Measurements from ENCODE around the gene FMR1NB.

Gene FMR1NB

DNA sequence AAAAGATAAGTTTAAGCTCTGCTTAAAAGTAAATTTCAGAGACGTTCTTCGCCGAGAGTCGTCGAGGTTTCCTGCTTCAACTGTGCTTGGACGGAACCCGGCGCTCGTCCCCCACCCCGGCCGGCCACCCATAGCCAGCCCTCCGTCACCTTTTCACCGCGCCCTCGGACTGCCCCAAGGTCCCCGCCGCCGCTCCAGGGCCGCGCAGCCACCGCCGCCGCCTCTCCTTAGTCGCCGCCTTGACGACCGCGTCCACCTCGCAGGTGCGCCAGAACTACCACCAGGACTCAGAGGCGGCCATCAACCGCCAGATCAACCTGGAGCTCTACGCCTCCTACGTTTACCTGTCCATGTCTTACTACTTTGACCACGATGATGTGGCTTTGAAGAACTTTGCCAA is 70.8 kb downstream of the FMR1NB start (continued):
- no peak for TF ChIP-seq SP2 (tag by site-specific recombination; IDR thresholded peaks at IDR 0.05)
- no peak for TF ChIP-seq ZBTB8A (tag by site-specific recombination; IDR thresholded peaks at IDR 0.05)
- TF ChIP-seq ZNF629 (tag by site-specific recombination; IDR thresholded peaks at IDR 0.05), result no peak

DNA sequence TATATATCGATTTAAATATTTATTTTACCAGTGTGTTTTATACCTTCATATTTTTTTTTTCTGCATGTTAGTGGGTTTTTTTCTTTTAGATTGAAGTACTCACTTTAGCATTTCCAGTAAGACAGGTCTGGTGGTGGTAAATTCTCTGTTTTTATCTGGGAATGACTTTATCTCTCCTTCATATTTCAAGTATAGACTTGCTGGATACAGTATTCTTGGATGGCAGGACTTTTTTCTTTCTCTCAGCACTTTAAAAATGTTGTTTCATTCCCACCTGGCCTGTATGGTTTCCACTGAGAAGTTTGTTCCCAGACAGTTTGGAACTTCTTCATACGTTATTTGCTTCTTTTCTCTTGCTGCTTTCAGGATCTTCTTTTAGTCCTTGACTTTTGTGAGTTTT is 86.1 kb downstream of the FMR1NB start:
- no peak overlapping the region for H3K27ac ChIP-seq (ENCODE audit: extremely low read depth, low read depth, low read length)
- POLR2A ChIA-PET, result no interaction called here
- no peaks in the 10 kb centered on the region for H3K36me3 ChIP-seq (ENCODE audit: control insufficient read depth in 2 of 2, insufficient read depth in 1 of 2, low read length in 2 of 2)
- H3K9me3 ChIP-seq (ENCODE audit: control insufficient read depth, insufficient read depth, low read depth, low read length), result no peaks in the 10 kb centered on the region; the same call in 1 of the 2 replicates
- 0 out of 2 replicates have a peak, but pooled peaks have one; percentile 15 for TF ChIP-seq TRIM28 (IDR thresholded peaks at IDR 0.05; ENCODE audit: borderline replicate concordance, low read length)
- no peak for TF ChIP-seq ZNF549 (tag by site-specific recombination; IDR thresholded peaks at IDR 0.05)
- peak; percentile 95 for TF ChIP-seq SETDB1 (IDR thresholded peaks at IDR 0.05; ENCODE audit: insufficient read length, low read length)
- no peak overlapping the region for H3K4me3 ChIP-seq (ENCODE audit: low read depth, low read length)
- H3K4me1 ChIP-seq (ENCODE audit: control insufficient read depth, insufficient read depth, low read length), result no peaks in the 10 kb centered on the region
- CTCF ChIA-PET, result interaction anchor here (0.6 kb wide), 1 partner anchor 22 kb away, joined by 5 read pairs; no protein-coding TSS in a partner anchor

DNA sequence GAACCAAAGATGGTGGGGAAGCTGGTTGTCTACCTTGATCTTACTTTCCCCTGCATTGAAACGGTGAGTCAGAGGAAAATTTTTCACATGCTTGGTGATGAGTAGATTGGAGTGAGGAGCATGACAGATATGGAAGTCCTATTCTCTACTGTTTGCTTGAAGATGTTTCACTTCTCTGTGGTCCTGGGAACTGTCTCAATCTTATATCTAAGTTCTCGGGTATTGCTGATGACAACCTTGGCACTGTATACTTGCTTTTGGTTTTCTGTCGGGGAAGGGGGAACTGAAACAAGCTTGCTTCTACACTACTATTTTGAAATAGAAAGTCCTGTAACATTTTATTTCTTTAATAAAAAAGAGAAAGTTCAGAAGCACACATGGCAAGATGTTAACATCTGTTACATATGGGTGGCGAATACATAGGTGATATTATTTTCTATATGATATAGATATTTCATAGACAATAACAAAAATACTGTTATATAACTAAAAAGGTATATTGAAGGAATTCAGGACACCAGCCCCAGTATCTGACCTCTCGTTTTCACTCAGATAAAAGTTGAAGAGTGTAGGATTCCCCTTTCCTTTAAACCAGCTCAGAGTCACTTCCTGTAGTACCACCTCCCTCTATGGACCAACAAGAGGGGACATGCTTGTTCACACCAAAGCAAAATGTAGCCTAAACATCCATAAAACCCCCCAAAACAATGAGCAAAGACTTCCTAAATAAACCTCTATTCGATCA is 88.8 kb downstream of the FMR1NB start:
- Histone ChIP-seq H3K9me3 (ENCODE audit: control insufficient read depth, insufficient read depth, low read depth, low read length) (no peaks in the 10 kb centered on the region; the same call in 1 of the 2 replicates), H3K4me3 (ENCODE audit: low read depth, low read length) (no peak overlapping the region), H3K36me3 (ENCODE audit: control insufficient read depth in 2 of 2, insufficient read depth in 1 of 2, low read length in 2 of 2) (no peaks in the 10 kb centered on the region), H3K4me1 (ENCODE audit: control insufficient read depth, insufficient read depth, low read length) (no peaks in the 10 kb centered on the region), H3K27ac (ENCODE audit: extremely low read depth, low read depth, low read length) (no peak overlapping the region)
- ChIA-PET CTCF (interaction anchor here (0.9 kb wide), 2 partner anchors 1401 to 1402 kb away, joined by 3 to 4 read pairs; no protein-coding TSS in a partner anchor), POLR2A (no interaction called here)
- no peak for TF ChIP-seq KLF10 (tag by site-specific recombination; IDR thresholded peaks at IDR 0.05)
- TF ChIP-seq ZNF19 (tag by site-specific recombination; IDR thresholded peaks at IDR 0.05; ENCODE audit: low read depth), result no peak
- no peak for TF ChIP-seq EGR2 (tag by site-specific recombination; IDR thresholded peaks at IDR 0.05; ENCODE audit: low read depth)
- no peak for TF ChIP-seq ZNF423 (tag by site-specific recombination; IDR thresholded peaks at IDR 0.05)
- TF ChIP-seq ZNF184 (tag by site-specific recombination; IDR thresholded peaks at IDR 0.05), result no peak
- TF ChIP-seq, protein P1, sequence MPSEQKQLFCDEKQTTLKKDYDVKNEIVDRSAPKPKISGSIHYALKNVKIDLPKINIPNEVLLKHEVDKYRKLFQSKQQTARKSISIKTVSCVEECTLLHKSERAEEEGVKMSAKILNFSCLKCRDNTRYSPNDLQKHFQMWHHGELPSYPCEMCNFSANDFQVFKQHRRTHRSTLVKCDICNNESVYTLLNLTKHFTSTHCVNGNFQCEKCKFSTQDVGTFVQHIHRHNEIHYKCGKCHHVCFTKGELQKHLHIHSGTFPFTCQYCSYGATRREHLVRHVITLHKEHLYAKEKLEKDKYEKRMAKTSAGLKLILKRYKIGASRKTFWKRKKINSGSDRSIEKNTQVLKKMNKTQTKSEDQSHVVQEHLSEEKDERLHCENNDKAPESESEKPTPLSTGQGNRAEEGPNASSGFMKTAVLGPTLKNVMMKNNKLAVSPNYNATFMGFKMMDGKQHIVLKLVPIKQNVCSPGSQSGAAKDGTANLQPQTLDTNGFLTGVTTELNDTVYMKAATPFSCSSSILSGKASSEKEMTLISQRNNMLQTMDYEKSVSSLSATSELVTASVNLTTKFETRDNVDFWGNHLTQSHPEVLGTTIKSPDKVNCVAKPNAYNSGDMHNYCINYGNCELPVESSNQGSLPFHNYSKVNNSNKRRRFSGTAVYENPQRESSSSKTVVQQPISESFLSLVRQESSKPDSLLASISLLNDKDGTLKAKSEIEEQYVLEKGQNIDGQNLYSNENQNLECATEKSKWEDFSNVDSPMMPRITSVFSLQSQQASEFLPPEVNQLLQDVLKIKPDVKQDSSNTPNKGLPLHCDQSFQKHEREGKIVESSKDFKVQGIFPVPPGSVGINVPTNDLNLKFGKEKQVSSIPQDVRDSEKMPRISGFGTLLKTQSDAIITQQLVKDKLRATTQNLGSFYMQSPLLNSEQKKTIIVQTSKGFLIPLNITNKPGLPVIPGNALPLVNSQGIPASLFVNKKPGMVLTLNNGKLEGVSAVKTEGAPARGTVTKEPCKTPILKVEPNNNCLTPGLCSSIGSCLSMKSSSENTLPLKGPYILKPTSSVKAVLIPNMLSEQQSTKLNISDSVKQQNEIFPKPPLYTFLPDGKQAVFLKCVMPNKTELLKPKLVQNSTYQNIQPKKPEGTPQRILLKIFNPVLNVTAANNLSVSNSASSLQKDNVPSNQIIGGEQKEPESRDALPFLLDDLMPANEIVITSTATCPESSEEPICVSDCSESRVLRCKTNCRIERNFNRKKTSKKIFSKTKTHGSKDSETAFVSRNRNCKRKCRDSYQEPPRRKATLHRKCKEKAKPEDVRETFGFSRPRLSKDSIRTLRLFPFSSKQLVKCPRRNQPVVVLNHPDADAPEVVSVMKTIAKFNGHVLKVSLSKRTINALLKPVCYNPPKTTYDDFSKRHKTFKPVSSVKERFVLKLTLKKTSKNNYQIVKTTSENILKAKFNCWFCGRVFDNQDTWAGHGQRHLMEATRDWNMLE (tag by site-specific recombination; conservative IDR thresholded peaks at IDR 0.05; ENCODE audit: low read depth), result no peak
- TF ChIP-seq ZNF558 (tag by site-specific recombination; IDR thresholded peaks at IDR 0.05), result no peak
- TF ChIP-seq ZNF391 (tag by site-specific recombination; IDR thresholded peaks at IDR 0.05; ENCODE audit: borderline replicate concordance, low read depth), result no peak
- no peak for TF ChIP-seq SP2 (tag by site-specific recombination; IDR thresholded peaks at IDR 0.05)
- TF ChIP-seq GFI1B (tag by site-specific recombination; IDR thresholded peaks at IDR 0.05), result no peak
- TF ChIP-seq ZXDB (tag by site-specific recombination; IDR thresholded peaks at IDR 0.05), result no peak
- no peak for TF ChIP-seq ZNF354C (tag by site-specific recombination; IDR thresholded peaks at IDR 0.05; ENCODE audit: borderline replicate concordance, low read depth)
- TF ChIP-seq, protein P2, sequence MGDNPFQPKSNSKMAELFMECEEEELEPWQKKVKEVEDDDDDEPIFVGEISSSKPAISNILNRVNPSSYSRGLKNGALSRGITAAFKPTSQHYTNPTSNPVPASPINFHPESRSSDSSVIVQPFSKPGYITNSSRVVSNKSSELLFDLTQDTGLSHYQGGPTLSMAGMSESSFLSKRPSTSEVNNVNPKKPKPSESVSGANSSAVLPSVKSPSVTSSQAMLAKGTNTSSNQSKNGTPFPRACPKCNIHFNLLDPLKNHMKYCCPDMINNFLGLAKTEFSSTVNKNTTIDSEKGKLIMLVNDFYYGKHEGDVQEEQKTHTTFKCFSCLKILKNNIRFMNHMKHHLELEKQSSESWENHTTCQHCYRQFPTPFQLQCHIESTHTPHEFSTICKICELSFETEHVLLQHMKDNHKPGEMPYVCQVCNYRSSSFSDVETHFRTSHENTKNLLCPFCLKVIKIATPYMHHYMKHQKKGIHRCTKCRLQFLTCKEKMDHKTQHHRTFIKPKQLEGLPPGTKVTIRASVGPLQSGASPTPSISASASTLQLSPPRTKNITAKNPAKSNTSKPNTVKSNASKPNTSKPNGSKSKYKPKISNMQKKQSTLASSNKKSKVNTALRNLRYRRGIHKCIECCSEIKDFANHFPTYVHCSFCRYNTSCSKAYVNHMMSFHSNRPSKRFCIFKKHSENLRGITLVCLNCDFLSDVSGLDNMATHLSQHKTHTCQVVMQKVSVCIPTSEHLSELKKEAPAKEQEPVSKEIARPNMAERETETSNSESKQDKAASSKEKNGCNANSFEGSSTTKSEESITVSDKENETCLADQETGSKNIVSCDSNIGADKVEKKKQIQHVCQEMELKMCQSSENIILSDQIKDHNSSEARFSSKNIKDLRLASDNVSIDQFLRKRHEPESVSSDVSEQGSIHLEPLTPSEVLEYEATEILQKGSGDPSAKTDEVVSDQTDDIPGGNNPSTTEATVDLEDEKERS (tag by site-specific recombination; IDR thresholded peaks at IDR 0.05), result no peak
- TF ChIP-seq ZNF837 (tag by site-specific recombination; IDR thresholded peaks at IDR 0.05), result no peak
- no peak for TF ChIP-seq BCL11B (tag by site-specific recombination; IDR thresholded peaks at IDR 0.05; ENCODE audit: low read depth)
- TF ChIP-seq, protein P3, sequence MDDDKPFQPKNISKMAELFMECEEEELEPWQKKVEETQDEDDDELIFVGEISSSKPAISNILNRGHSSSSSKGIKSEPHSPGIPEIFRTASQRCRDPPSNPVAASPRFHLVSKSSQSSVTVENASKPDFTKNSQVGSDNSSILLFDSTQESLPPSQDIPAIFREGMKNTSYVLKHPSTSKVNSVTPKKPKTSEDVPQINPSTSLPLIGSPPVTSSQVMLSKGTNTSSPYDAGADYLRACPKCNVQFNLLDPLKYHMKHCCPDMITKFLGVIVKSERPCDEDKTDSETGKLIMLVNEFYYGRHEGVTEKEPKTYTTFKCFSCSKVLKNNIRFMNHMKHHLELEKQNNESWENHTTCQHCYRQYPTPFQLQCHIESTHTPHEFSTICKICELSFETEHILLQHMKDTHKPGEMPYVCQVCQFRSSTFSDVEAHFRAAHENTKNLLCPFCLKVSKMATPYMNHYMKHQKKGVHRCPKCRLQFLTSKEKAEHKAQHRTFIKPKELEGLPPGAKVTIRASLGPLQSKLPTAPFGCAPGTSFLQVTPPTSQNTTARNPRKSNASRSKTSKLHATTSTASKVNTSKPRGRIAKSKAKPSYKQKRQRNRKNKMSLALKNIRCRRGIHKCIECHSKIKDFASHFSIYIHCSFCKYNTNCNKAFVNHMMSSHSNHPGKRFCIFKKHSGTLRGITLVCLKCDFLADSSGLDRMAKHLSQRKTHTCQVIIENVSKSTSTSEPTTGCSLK (tag by site-specific recombination; IDR thresholded peaks at IDR 0.05), result no peak
- TF ChIP-seq WT1 (tag by site-specific recombination; IDR thresholded peaks at IDR 0.05), result no peak
